Omental fat pad (tissue), 4 donors: Measurements from ENCODE around the gene MC1R. TPM values are rescaled to one million over a fixed set of nuclear protein-coding genes. Genes with fewer than 3 reads are reported as not detected.

Experiments used
- ATAC-seq: fragments of 150-250 bp; one replicate; pipeline ENCODE4 v1.9.1; 2016; ENCODE audit warnings: mild to moderate bottlenecking, moderate library complexity; ENCODE audit not compliant: low FRiP score
- DNase-seq: peaks from one replicate; pipeline ENCODE4 v3.0.0-alpha.2; 2019; ENCODE audit warnings: low spot score
- CTCF ChIP-seq, 3 donors: fragments of 450-650 bp; IDR thresholded peaks; one replicate each; pipeline ENCODE4 v1.5.1; 2016 to 2017; ENCODE audit warnings: antibody characterized with exemption in 3 of 3, mild to moderate bottlenecking in 3 of 3, moderate library complexity in 2 of 3
- total RNA-seq, 4 donors: library from RNA; depleted of rRNA; stranded (reverse); fragments of >200 nt; gene quantifications; one replicate each; pipeline ENCODE4 v1.1.0, GENCODE V29; 2016

MC1R gene
- total RNA-seq, 4 donors from 2014 or later = 2.5 to 7.4 (median 6.0) TPM

- ATAC-seq (no peak), DNase-seq (no peak)
- no peak for TF ChIP-seq CTCF (IDR thresholded peaks at IDR 0.05)
Observed at GRCh38 chr16:89958068-89958467, 39.4 kb downstream of the MC1R start.

GRCh38 chr16:89958596-89958995, 39.9 kb downstream of the MC1R start:
- no peak for DNase-seq
- TF ChIP-seq CTCF (IDR thresholded peaks at IDR 0.05) = no peak
- ATAC-seq = no peak

- no peak for ATAC-seq
- no peak for DNase-seq
- TF ChIP-seq CTCF (IDR thresholded peaks at IDR 0.05) = no peak
Observed at GRCh38 chr16:89960966-89961365, 42.3 kb downstream of the MC1R start.

- ATAC-seq (no peak), DNase-seq (no peak)
- no peak for TF ChIP-seq CTCF (IDR thresholded peaks at IDR 0.05)
Observed at GRCh38 chr16:89961920-89962319, 43.3 kb downstream of the MC1R start.

- TF ChIP-seq CTCF (IDR thresholded peaks at IDR 0.05) = no peak
- no peak for ATAC-seq
- no peak for DNase-seq
Observed at GRCh38 chr16:89962754-89963498, 44.3 kb downstream of the MC1R start.

GRCh38 chr16:89964201-89964600, 45.5 kb downstream of the MC1R start:
- no peak for ATAC-seq
- DNase-seq = no peak
- TF ChIP-seq CTCF (IDR thresholded peaks at IDR 0.05) = no peak
